WTC11 (cell line): Measurements from ENCODE around the gene HTR3A. TPM values are rescaled to one million over a fixed set of nuclear protein-coding genes. Genes with fewer than 3 reads are reported as not detected.

Experiments used
- ATAC-seq: fragments of 200-7000 bp; cut with Tn5 transposase; 2 replicates; pipeline ENCODE4 v1.10.0; 2021; ENCODE audit warnings: mild to moderate bottlenecking, moderate library complexity
- CTCF ChIA-PET: fragments of 300-600 bp; sonication (Branson Sonifier 250); formaldehyde crosslinking; loops from one replicate; lab custom pipeline; 2021; ENCODE audit warnings: antibody characterized with exemption; lab: Charles Lee
- POLR2A ChIA-PET: fragments of 350-600 bp; sonication (Branson Sonifier 250); formaldehyde crosslinking; loops from one replicate; lab custom pipeline; 2021; ENCODE audit warnings: antibody characterized with exemption; lab: Charles Lee
- DNase-seq: peaks from one replicate; pipeline ENCODE4 v3.0.0; 2021; ENCODE audit warnings: low spot score
- H3K27ac Mint-ChIP-seq: 2 replicates; pipeline ENCODE4 v1.8.0; 2021; ENCODE audit warnings: mixed read lengths
- H3K27me3 Mint-ChIP-seq: 2 replicates; pipeline ENCODE4 v1.8.0; 2021; ENCODE audit warnings: low read depth, mild to moderate bottlenecking, moderate library complexity, mixed read lengths
- H3K36me3 Mint-ChIP-seq: 2 replicates; pipeline ENCODE4 v1.8.0; 2021; ENCODE audit warnings: mixed read lengths
- H3K4me1 Mint-ChIP-seq: 2 replicates; pipeline ENCODE4 v1.8.0; 2022; ENCODE audit warnings: mixed read lengths
- H3K4me3 Mint-ChIP-seq: 2 replicates; pipeline ENCODE4 v1.8.0; 2021; ENCODE audit warnings: mild to moderate bottlenecking, moderate library complexity, mixed read lengths
- H3K9me3 Mint-ChIP-seq: 2 replicates; pipeline ENCODE4 v1.8.0; 2021; ENCODE audit warnings: mixed read lengths
- AFF4 ChIP-seq: sonication (generic); formaldehyde crosslinking; IDR thresholded peaks from 2 replicates; pipeline ENCODE4 v1.8.1; 2023; ENCODE audit warnings: mild to moderate bottlenecking, missing genetic modification reagents, borderline replicate concordance
- CREM ChIP-seq: sonication (generic); formaldehyde crosslinking; IDR thresholded peaks from 2 replicates; pipeline ENCODE4 v1.8.1; 2022; ENCODE audit warnings: mild to moderate bottlenecking, missing genetic modification reagents, moderate library complexity
- E2F5 ChIP-seq: sonication (generic); formaldehyde crosslinking; IDR thresholded peaks from 2 replicates; pipeline ENCODE4 v1.8.1; 2022; ENCODE audit warnings: mild to moderate bottlenecking, moderate library complexity, missing genetic modification reagents
- ELF4 ChIP-seq: sonication (generic); formaldehyde crosslinking; IDR thresholded peaks from 2 replicates; pipeline ENCODE4 v1.8.1; 2022; ENCODE audit warnings: low read depth, mild to moderate bottlenecking, moderate library complexity, missing genetic modification reagents
- ETV6 ChIP-seq: sonication (generic); formaldehyde crosslinking; IDR thresholded peaks from 2 replicates; pipeline ENCODE4 v1.8.1; 2022; ENCODE audit warnings: mild to moderate bottlenecking, missing genetic modification reagents
- FOXJ3 ChIP-seq: sonication (generic); formaldehyde crosslinking; IDR thresholded peaks from 2 replicates; pipeline ENCODE4 v1.9.0; 2021; ENCODE audit warnings: missing genetic modification reagents, mild to moderate bottlenecking, borderline replicate concordance
- FOXP4 ChIP-seq: sonication (generic); formaldehyde crosslinking; IDR thresholded peaks from 2 replicates; pipeline ENCODE4 v1.8.0; 2022; ENCODE audit warnings: mild to moderate bottlenecking, missing genetic modification reagents
- JAZF1 ChIP-seq: fragments of 250-450 bp; sonication (Bioruptor Pico); IDR thresholded peaks from 2 replicates; pipeline ENCODE4 v1.9.0; 2021; ENCODE audit warnings: moderate library complexity, mild to moderate bottlenecking, inconsistent platforms
- MAX ChIP-seq: sonication (generic); formaldehyde crosslinking; IDR thresholded peaks from 2 replicates; pipeline ENCODE4 v1.8.0; 2022; ENCODE audit warnings: mild to moderate bottlenecking, missing genetic modification reagents
- MXD4 ChIP-seq: fragments of 250-450 bp; sonication (Bioruptor Pico); IDR thresholded peaks from 2 replicates; pipeline ENCODE4 v1.8.0; 2021; ENCODE audit warnings: mild to moderate bottlenecking, moderate library complexity, borderline replicate concordance
- MYBL2 ChIP-seq: sonication (generic); formaldehyde crosslinking; IDR thresholded peaks from 2 replicates; pipeline ENCODE4 v1.8.1; 2023; ENCODE audit warnings: mild to moderate bottlenecking, moderate library complexity, missing genetic modification reagents
- RELA ChIP-seq: sonication (generic); formaldehyde crosslinking; IDR thresholded peaks from 2 replicates; pipeline ENCODE4 v1.8.1; 2022; ENCODE audit warnings: missing genetic modification reagents, mild to moderate bottlenecking, borderline replicate concordance
- TP53 ChIP-seq: sonication (generic); formaldehyde crosslinking; IDR thresholded peaks from 2 replicates; pipeline ENCODE4 v1.8.1; 2023; ENCODE audit warnings: mild to moderate bottlenecking, missing genetic modification reagents
- USF1 ChIP-seq: sonication (generic); formaldehyde crosslinking; IDR thresholded peaks from 2 replicates; pipeline ENCODE4 v1.8.0; 2022; ENCODE audit warnings: mild to moderate bottlenecking, missing genetic modification reagents
- USF2 ChIP-seq: sonication (generic); formaldehyde crosslinking; IDR thresholded peaks from 2 replicates; pipeline ENCODE4 v1.8.1; 2023; ENCODE audit warnings: mild to moderate bottlenecking, missing genetic modification reagents, moderate library complexity
- ZNF121 ChIP-seq: sonication (generic); formaldehyde crosslinking; IDR thresholded peaks from 2 replicates; pipeline ENCODE4 v1.8.0; 2023; ENCODE audit warnings: missing genetic modification reagents
- ZNF512 ChIP-seq: sonication (generic); formaldehyde crosslinking; IDR thresholded peaks from 2 replicates; pipeline ENCODE4 v1.8.1; 2022; ENCODE audit warnings: missing genetic modification reagents, borderline replicate concordance
- ZSCAN18 ChIP-seq: fragments of 250-450 bp; sonication (Bioruptor Pico); IDR thresholded peaks from 2 replicates; pipeline ENCODE4 v2.1.2; 2022; ENCODE audit warnings: mild to moderate bottlenecking, moderate library complexity
- total RNA-seq: library from RNA; stranded (reverse); gene quantifications from 3 replicates; pipeline ENCODE4 v1.2.3, GENCODE V29; 2021

Gene HTR3A
- total RNA-seq, 1 experiment from 2014 or later = 4.1 TPM

- Mint-ChIP-seq H3K36me3 (no peaks in the 10 kb centered on the region), H3K4me1 (peaks cover 18% of the 10 kb centered on the region), H3K27me3 (peaks cover 9% of the 10 kb centered on the region; the same call in 1 of the 2 replicates), H3K4me3 (no peak overlapping the region), H3K27ac (no peak overlapping the region), H3K9me3 (no peaks in the 10 kb centered on the region)
- DNase-seq = no peak
- TF ChIP-seq E2F5 (CRISPR knock-in tag) (no peak), CREM (no peak), USF2 (CRISPR knock-in tag) (no peak), ZNF512 (CRISPR knock-in tag) (no peak), JAZF1 (CRISPR knock-in tag) (no peak), USF1 (CRISPR knock-in tag) (no peak), MYBL2 (no peak), ZSCAN18 (CRISPR knock-in tag) (no peak), RELA (no peak), FOXJ3 (no peak), TP53 (CRISPR knock-in tag) (no peak), ZNF121 (no peak), FOXP4 (no peak), MAX (CRISPR knock-in tag) (no peak), MXD4 (no peak)
- ATAC-seq = no peak
- ChIA-PET CTCF (interaction anchor here (0.9 to 1.1 kb wide), 2 partner anchors 14 to 84 kb away, joined by 3 to 6 read pairs; no protein-coding TSS in a partner anchor), POLR2A (no interaction called here)
These were observed 4.5 kb downstream of the HTR3A start for GRCh38 chr11:113979431-113979830.

GRCh38 chr11:113980785-113981184, 5.9 kb downstream of the HTR3A start:
- H3K27me3 Mint-ChIP-seq = 0 out of 2 replicates have a peak, but pooled peaks cover 5% of the 10 kb centered on the region
- CTCF ChIA-PET = no interaction called here
- POLR2A ChIA-PET = no interaction called here

More at GRCh38 chr11:113980785-113981184, 5.9 kb downstream of the HTR3A start:
- Mint-ChIP-seq H3K4me3 (no peak overlapping the region), H3K36me3 (no peaks in the 10 kb centered on the region), H3K9me3 (no peaks in the 10 kb centered on the region), H3K27ac (no peak overlapping the region), H3K4me1 (peaks cover 6% of the 10 kb centered on the region)
- no peak for TF ChIP-seq AFF4 (CRISPR knock-in tag)
- no peak for TF ChIP-seq ETV6 (CRISPR knock-in tag)
- TF ChIP-seq CREM = no peak
- TF ChIP-seq ELF4 = no peak
- DNase-seq (no peak), ATAC-seq (no peak)
